GM19328 (cell line): ENCODE data around the gene CTTNBP2.
"Not testable (repeated sequence)": the region's sequence is repeated elsewhere in the genome, so short reads cannot be mapped to it uniquely, and the experiment has no call there.

ENCODE experiments used
- ATAC-seq: cut with Tn5 transposase; IDR thresholded peaks from one replicate; pipeline ENCODE4 v1.9.1; 2021; ENCODE audit warnings: mild to moderate bottlenecking, moderate library complexity; ENCODE audit not compliant: unreplicated experiment

The CTTNBP2 gene

GRCh38 chr7:117757440-117757839 lies 115.8 kb downstream of the CTTNBP2 start:
- ATAC-seq, result no peak

GRCh38 chr7:117756586-117757085 lies 116.6 kb downstream of the CTTNBP2 start:
- ATAC-seq, result no peak

- ATAC-seq, result no peak
Observed at GRCh38 chr7:117755136-117755535, 118.1 kb downstream of the CTTNBP2 start.

- ATAC-seq, result no peak
Observed at GRCh38 chr7:117751775-117752174, 121.5 kb downstream of the CTTNBP2 start.

GRCh38 chr7:117750612-117751563 lies 122.4 kb downstream of the CTTNBP2 start:
- no peak for ATAC-seq

- ATAC-seq, result no peak
Observed at GRCh38 chr7:117741962-117742361, 131.3 kb downstream of the CTTNBP2 start.

GRCh38 chr7:117739085-117739484 lies 134.2 kb downstream of the CTTNBP2 start:
- ATAC-seq, result no peak

GRCh38 chr7:117737926-117738325 lies 135.3 kb downstream of the CTTNBP2 start:
- no peak for ATAC-seq

GRCh38 chr7:117731455-117731854 lies 141.8 kb downstream of the CTTNBP2 start:
- ATAC-seq, result peak; percentile 83

GRCh38 chr7:117730390-117730789 lies 142.9 kb downstream of the CTTNBP2 start:
- ATAC-seq, result no peak

- no peak for ATAC-seq
Observed at GRCh38 chr7:117728890-117729624, 144.2 kb downstream of the CTTNBP2 start.

- no peak for ATAC-seq
Observed at GRCh38 chr7:117724898-117725297, 148.3 kb downstream of the CTTNBP2 start.

- ATAC-seq, result no peak
Observed at GRCh38 chr7:117719377-117719776, 153.9 kb downstream of the CTTNBP2 start.

GRCh38 chr7:117718116-117718835 lies 155.0 kb downstream of the CTTNBP2 start:
- ATAC-seq, result no peak

GRCh38 chr7:117717357-117717756 lies 155.9 kb downstream of the CTTNBP2 start:
- no peak for ATAC-seq

- no peak for ATAC-seq
Observed at GRCh38 chr7:117716707-117717299, 156.4 kb downstream of the CTTNBP2 start.

- no peak for ATAC-seq
Observed at GRCh38 chr7:117715784-117716445, 157.3 kb downstream of the CTTNBP2 start.

GRCh38 chr7:117711556-117711955 lies 161.7 kb downstream of the CTTNBP2 start:
- ATAC-seq, result no peak

GRCh38 chr7:117708173-117708572 lies 165.1 kb downstream of the CTTNBP2 start:
- ATAC-seq, result not testable (repeated sequence)

GRCh38 chr7:117707080-117707479 lies 166.2 kb downstream of the CTTNBP2 start:
- ATAC-seq, result no peak
